ENCODE measurements around the gene NTM.

NTM gene

DNA sequence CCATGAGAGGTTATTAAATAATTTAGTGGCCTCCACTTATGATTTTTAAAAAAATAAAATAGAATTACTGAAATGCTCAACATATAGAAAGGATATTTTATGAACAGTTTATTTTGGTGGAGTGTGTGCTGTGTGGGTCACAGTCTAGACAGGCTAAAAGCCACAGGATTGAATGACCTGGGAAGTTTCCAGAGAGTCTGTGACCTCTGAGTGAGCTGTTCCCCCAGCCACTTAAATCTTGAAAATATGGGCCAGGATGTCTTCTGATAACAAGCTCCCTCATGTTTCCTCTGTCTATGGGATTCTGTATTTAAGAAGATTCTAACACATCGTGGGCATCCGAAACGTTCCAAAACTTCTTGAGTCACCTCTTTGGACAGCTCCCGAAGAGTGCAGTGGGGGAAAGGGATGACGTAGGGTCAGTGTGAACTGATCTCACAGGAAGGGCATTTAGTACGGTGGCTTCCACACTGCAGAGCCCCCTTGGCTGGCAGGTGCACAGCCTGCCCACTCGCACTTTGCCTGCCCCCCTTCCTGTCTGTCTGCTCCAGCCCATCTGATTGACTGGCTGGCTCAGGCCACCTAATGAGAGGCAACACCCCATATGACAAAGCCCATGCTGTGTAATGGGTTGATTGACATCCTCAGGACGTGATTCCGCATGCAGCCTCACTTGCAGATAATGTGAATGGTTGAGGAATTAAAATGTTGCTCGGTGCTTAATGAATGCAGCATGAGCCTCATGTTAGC is 97.4 kb downstream of the NTM start:
- H3K27me3 Mint-ChIP-seq (ENCODE audit: low read depth) = peaks cover 6% of the 10 kb centered on the region
- H3K9me3 Mint-ChIP-seq = no peaks in the 10 kb centered on the region
- DNase-seq (ENCODE audit: low spot score) = no peak
- H3K27ac Mint-ChIP-seq = no peak overlapping the region
- no peak overlapping the region for H3K4me3 Mint-ChIP-seq
- H3K4me1 Mint-ChIP-seq (ENCODE audit: low read depth) = no peaks in the 10 kb centered on the region
- no peaks in the 10 kb centered on the region for H3K36me3 Mint-ChIP-seq (ENCODE audit: low read depth)

DNA sequence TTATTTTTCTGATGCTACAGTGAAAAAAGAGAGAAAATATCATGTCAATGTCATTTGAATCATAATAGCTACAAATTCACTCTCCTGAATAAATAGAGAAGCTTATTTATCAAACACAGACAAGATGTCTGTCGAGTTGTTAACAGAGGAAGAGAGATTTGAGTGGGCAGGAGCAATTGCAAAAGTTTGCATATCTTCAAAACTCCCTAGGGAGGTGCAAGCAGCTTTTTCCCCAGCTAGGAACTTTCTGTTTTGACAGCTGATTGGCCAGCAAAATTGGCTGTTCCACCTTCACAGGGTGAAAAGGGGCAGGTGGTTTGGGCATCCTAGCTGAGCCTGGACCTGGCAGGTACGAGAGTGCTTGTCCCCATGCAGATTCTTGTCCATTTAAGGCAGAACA is 98.2 kb downstream of the NTM start:
- no peak overlapping the region for H3K4me3 Mint-ChIP-seq
- no peaks in the 10 kb centered on the region for H3K9me3 Mint-ChIP-seq
- H3K4me1 Mint-ChIP-seq (ENCODE audit: low read depth) = no peaks in the 10 kb centered on the region
- no peaks in the 10 kb centered on the region for H3K36me3 Mint-ChIP-seq (ENCODE audit: low read depth)
- H3K27ac Mint-ChIP-seq = no peak overlapping the region
- H3K27me3 Mint-ChIP-seq (ENCODE audit: low read depth) = peaks cover 5% of the 10 kb centered on the region
- no peak for DNase-seq (ENCODE audit: low spot score)

DNA sequence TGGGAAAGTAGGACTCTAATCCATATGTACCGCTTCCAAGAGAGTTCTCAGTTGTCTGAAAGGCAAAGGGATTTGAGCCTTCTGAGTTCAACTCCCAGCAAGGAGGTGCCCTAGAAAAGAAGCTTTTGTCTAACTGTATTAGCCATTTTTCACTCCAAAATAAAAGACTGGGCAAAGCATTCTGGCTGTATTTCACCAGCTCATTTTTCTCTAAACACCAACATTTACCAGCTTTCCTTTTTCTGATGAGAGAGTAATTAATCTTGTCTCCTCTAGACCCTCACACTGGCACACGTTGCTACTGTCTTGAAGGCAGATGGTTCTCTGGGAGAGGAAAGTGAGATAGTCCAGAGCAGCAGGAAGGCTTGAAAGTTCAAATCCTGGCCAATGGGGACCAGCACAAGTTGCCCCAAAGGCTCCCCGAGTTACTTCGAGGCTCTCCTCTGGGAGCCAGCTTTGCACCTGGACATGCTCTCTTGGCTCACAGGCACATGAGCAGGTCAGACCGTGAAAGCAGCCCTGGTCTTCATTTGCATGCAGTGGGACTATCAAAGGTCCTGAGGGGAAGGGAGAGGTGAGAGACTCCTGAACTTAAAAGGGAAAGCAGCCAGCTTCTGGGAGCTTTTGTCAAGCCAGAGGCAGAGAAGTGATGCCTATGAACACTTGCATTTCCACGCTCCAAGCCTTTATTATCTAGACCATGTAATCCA is 100.0 kb downstream of the NTM start:
- no peaks in the 10 kb centered on the region for H3K36me3 Mint-ChIP-seq (ENCODE audit: low read depth)
- H3K27me3 Mint-ChIP-seq (ENCODE audit: low read depth) = no peaks in the 10 kb centered on the region
- H3K9me3 Mint-ChIP-seq = no peaks in the 10 kb centered on the region
- no peak overlapping the region for H3K4me3 Mint-ChIP-seq
- H3K4me1 Mint-ChIP-seq (ENCODE audit: low read depth) = no peaks in the 10 kb centered on the region
- DNase-seq (ENCODE audit: low spot score) = no peak
- no peak overlapping the region for H3K27ac Mint-ChIP-seq

DNA sequence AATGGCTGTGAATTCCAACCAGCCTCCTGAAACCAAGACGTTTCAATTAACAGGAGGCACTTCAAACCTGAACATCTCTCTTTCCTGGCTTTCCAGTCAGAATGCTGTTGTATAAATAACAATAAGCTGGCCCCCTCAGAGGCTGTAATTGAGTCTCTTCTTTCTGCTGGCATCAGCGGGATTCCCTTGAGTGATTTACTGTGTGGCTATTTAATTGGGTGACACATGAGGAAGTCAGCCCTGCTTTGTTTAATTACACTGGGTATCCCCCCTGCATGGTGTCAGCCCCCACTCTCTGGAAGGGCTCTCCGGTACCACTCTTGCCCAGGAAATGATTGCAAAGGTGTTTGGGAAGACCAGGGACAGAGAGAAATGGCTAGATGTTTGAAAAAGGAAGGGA is 101.6 kb downstream of the NTM start:
- Mint-ChIP-seq H3K27me3 (ENCODE audit: low read depth) (no peaks in the 10 kb centered on the region), H3K9me3 (no peaks in the 10 kb centered on the region), H3K4me3 (no peak overlapping the region), H3K36me3 (ENCODE audit: low read depth) (no peaks in the 10 kb centered on the region), H3K4me1 (ENCODE audit: low read depth) (no peaks in the 10 kb centered on the region), H3K27ac (no peak overlapping the region)
- DNase-seq (ENCODE audit: low spot score) = no peak

DNA sequence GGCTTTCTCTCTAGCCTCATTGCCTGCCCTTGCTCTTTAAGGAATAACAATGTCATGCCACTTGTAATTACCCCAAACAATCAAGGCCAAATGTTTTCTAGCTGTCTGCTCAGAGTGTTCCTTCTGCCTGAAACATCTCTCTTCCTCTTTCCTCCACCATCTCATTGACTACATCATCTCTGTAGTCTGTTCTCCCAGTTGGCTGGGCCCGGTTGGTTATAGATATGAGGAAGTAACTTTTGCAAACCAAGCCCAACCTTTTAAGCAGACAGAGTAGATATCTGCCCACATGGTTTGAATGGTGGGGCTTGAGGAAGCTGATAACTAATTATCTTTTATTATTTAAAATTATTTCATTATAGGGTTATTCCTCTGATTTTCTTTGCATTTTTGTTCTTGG is 104.5 kb downstream of the NTM start:
- H3K36me3 Mint-ChIP-seq (ENCODE audit: low read depth) = no peaks in the 10 kb centered on the region
- no peak overlapping the region for H3K27ac Mint-ChIP-seq

DNA sequence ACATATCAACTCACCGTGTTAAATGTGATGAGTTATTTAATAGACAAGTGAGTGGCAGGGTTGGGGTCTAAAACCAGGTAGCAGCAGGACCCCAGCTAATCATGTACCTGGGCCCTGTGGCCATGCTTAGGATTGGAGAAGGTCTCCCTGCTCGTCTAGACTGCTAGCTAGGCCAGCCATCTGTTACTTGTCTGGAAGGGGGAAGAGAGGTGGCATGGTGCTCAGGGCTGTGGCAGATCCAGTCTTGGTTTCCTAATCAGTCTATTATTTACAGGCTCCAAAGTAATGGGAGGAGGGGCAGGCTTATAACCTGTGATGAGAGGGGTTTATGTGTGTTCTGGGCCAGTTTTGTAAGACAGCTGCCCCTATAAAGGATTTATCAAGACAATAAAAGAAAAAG is 105.9 kb downstream of the NTM start:
- H3K27ac Mint-ChIP-seq = no peak overlapping the region
- H3K27me3 Mint-ChIP-seq (ENCODE audit: low read depth) = no peaks in the 10 kb centered on the region
- no peaks in the 10 kb centered on the region for H3K4me1 Mint-ChIP-seq (ENCODE audit: low read depth)
- H3K9me3 Mint-ChIP-seq = no peaks in the 10 kb centered on the region
- no peak overlapping the region for H3K4me3 Mint-ChIP-seq
- no peak for DNase-seq (ENCODE audit: low spot score)
- H3K36me3 Mint-ChIP-seq (ENCODE audit: low read depth) = no peaks in the 10 kb centered on the region

More for the DNA sequence above, 104.5 kb downstream of the NTM start:
- no peaks in the 10 kb centered on the region for H3K27me3 Mint-ChIP-seq (ENCODE audit: low read depth)
- DNase-seq (ENCODE audit: low spot score) = no peak
- no peaks in the 10 kb centered on the region for H3K4me1 Mint-ChIP-seq (ENCODE audit: low read depth)
- no peak overlapping the region for H3K4me3 Mint-ChIP-seq
- no peaks in the 10 kb centered on the region for H3K9me3 Mint-ChIP-seq

DNA sequence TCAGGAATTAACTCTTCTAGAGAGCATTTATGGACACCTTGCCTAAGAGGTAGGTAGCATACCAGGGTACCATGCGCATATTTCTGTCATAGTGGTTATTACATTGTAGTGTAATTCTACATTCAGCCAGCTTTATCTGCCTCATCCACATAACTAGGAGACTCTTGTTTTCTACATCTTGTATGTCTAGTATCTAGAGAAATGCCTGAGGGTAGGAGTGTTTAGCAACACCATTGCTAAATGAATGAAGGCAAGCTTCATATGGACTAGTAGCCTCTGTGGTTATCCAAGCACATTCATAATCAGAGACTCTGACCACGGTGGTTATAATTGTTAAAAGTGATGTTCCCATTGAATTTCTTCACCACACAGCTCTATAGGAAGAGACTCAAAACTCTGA is 107.9 kb downstream of the NTM start:
- no peaks in the 10 kb centered on the region for H3K4me1 Mint-ChIP-seq (ENCODE audit: low read depth)
- no peak overlapping the region for H3K27ac Mint-ChIP-seq
- H3K36me3 Mint-ChIP-seq (ENCODE audit: low read depth) = no peaks in the 10 kb centered on the region
- no peak for DNase-seq (ENCODE audit: low spot score)
- no peaks in the 10 kb centered on the region for H3K9me3 Mint-ChIP-seq
- H3K4me3 Mint-ChIP-seq = no peak overlapping the region
- no peaks in the 10 kb centered on the region for H3K27me3 Mint-ChIP-seq (ENCODE audit: low read depth)

DNA sequence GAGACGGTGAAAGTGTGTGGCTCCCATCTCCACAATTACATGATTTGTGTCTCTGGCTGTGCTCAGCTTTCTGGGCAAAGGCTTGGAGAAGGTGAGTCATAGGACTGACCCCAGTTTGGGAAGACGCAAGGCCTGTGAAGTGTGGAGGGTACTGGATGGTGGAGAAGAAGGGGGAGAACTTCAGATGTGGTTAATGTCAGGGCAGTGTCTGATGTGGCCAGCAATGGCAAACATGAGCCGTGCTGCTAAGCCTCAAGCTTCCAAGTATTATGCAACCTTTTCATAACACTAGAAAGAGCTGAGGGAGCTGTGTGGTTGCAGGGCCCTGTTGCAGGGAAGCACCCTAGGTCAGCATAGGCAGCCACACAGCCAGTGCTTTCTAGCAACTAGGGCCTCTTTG is 110.9 kb downstream of the NTM start:
- Mint-ChIP-seq H3K4me1 (ENCODE audit: low read depth) (no peaks in the 10 kb centered on the region), H3K4me3 (no peak overlapping the region), H3K36me3 (ENCODE audit: low read depth) (no peaks in the 10 kb centered on the region), H3K27ac (no peak overlapping the region), H3K9me3 (no peaks in the 10 kb centered on the region), H3K27me3 (ENCODE audit: low read depth) (no peaks in the 10 kb centered on the region)
- no peak for DNase-seq (ENCODE audit: low spot score)

DNA sequence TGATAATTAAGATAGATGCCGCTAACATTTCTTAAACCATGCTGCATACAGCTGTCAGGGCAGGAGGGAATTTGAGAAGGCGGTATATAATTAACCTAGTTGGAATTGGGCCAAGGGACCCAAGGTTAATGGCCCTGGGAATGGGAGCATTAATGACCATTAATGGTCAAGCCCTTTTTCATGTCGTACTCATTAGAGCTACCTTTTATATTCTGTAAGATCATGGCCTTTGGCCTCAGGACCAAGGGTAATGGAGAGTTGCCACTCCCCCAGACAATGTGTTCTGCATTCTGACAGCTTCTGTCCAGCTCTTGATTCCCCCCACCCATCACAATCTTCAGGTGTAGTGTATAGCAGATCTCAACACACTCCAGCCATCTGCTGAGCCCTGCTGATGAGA is 111.6 kb downstream of the NTM start:
- Mint-ChIP-seq H3K4me3 (no peak overlapping the region), H3K4me1 (ENCODE audit: low read depth) (no peaks in the 10 kb centered on the region), H3K27me3 (ENCODE audit: low read depth) (no peaks in the 10 kb centered on the region), H3K9me3 (no peaks in the 10 kb centered on the region), H3K36me3 (ENCODE audit: low read depth) (no peaks in the 10 kb centered on the region), H3K27ac (no peak overlapping the region)
- DNase-seq (ENCODE audit: low spot score) = no peak

DNA sequence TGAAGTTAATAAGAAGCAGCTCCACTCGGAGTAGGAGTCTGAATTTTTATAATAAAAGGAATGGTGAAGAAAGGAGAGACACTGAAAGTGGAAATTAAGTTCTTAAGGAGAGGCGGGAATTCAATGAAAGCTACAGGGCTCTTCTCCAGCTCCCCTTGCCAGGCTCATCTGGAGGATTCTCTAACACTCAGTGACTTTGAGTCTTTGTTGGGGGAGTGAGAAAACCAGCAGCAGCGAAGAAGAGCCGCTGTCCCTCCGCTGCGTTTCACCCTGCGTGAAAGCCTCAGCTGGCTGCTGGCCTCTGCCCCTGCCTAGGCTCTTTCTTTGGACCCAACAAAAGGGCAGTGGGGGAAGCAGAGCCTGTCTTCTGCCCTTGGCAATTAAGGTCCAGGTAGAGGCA is 113.0 kb downstream of the NTM start:
- Mint-ChIP-seq H3K9me3 (no peaks in the 10 kb centered on the region), H3K36me3 (ENCODE audit: low read depth) (no peaks in the 10 kb centered on the region), H3K27me3 (ENCODE audit: low read depth) (no peaks in the 10 kb centered on the region), H3K4me1 (ENCODE audit: low read depth) (no peaks in the 10 kb centered on the region), H3K27ac (no peak overlapping the region), H3K4me3 (no peak overlapping the region)
- no peak for DNase-seq (ENCODE audit: low spot score)

DNA sequence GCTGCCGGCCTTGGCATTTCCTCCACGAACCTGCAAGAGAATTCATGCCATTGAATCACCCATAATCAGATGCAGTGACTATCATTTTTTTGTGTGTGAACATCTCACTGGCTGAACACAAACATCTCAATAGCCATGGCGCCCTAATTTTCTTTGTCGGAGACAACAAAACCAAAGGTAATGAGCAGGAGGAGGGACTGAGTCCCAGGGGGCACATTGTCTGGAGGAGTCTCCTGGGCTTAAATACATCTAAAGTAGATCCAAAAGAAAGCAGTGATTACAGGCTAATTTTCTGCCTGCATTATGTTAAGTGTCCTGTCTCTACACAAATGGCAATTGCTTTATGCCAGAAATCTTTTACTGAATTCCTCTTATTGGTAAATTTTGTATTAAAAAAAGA is 113.5 kb downstream of the NTM start:
- no peak for DNase-seq (ENCODE audit: low spot score)
- H3K27me3 Mint-ChIP-seq (ENCODE audit: low read depth) = no peaks in the 10 kb centered on the region
- no peak overlapping the region for H3K27ac Mint-ChIP-seq
- no peak overlapping the region for H3K4me3 Mint-ChIP-seq
- H3K9me3 Mint-ChIP-seq = no peaks in the 10 kb centered on the region
- no peaks in the 10 kb centered on the region for H3K36me3 Mint-ChIP-seq (ENCODE audit: low read depth)
- no peaks in the 10 kb centered on the region for H3K4me1 Mint-ChIP-seq (ENCODE audit: low read depth)

DNA sequence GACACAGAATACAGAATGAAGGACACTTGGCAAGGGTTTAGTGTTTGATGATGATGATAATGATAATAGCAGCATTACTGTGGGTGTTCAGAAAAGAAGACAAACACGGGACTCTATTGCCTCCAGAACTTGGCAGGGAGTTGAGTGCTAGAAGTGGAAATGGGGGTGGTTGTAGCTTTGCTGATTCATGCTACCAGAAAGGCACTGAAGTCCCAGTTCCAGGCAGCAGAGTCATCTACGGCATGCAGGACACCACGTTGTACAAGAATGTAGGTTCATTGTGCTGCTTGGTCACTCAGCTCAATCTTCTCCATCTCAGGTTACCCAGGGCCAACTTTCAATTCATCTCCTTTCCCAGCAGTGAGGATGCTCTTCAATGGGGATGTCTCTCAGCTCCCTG is 115.7 kb downstream of the NTM start:
- Mint-ChIP-seq H3K9me3 (no peaks in the 10 kb centered on the region), H3K27ac (no peak overlapping the region), H3K4me3 (no peak overlapping the region), H3K36me3 (ENCODE audit: low read depth) (no peaks in the 10 kb centered on the region), H3K4me1 (ENCODE audit: low read depth) (no peaks in the 10 kb centered on the region), H3K27me3 (ENCODE audit: low read depth) (no peaks in the 10 kb centered on the region)
- no peak for DNase-seq (ENCODE audit: low spot score)

DNA sequence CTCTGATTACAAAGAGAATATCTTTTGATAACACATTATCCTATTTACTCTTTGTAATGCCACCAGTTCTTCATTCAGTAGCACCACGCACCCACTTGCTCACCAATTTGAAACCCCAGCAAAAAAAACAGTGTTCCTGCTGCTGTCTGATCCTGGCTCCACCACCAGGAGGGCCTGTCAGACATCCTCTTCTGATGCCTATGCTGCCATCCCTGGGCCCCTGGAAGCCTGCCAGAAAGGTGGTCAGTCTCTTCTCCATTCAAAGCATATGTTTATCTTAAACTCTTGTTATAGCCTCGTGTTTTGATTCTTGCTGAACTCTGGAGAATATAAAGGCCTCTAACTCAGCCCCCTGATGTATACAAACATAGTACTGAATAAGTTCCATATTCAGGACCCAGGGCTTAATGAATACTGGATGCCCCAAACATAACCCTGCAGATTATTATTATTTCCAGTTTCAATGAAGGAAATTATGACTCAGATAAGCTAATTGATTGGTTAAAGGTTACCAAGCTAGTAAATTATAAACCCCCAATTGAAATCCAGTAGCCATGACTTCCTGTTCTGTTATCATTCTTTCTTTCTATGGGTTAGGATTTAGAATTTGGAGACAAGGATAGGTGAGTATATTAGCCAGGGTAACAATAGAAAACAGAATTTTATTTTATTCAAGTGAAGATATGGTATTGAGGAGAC is 116.7 kb downstream of the NTM start:
- no peak for DNase-seq (ENCODE audit: low spot score)
- H3K27me3 Mint-ChIP-seq (ENCODE audit: low read depth) = no peaks in the 10 kb centered on the region
- H3K27ac Mint-ChIP-seq = no peak overlapping the region
- no peak overlapping the region for H3K4me3 Mint-ChIP-seq
- no peaks in the 10 kb centered on the region for H3K36me3 Mint-ChIP-seq (ENCODE audit: low read depth)
- no peaks in the 10 kb centered on the region for H3K4me1 Mint-ChIP-seq (ENCODE audit: low read depth)
- no peaks in the 10 kb centered on the region for H3K9me3 Mint-ChIP-seq

DNA sequence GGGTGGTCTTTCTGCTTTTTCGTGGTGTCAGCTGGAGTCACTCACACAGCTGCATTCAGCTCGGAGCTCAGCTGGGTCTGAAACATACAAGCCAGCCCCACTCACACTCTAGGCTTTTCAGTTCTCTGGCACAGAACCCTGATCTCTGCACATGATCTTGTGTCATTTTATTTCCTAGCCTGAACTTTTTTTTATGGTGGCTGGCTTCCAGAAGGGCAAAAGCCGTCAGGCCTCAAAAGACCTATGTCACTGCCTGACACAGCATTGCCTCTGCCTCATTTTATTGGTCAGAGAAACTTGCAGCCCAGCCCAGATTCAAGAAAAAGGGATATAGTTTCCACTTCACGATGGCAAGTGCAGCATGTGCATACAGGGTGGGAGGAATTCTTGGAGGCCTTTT is 117.8 kb downstream of the NTM start:
- H3K4me3 Mint-ChIP-seq = no peak overlapping the region

More for the DNA sequence above, 117.8 kb downstream of the NTM start:
- no peaks in the 10 kb centered on the region for H3K27me3 Mint-ChIP-seq (ENCODE audit: low read depth)
- H3K9me3 Mint-ChIP-seq = no peaks in the 10 kb centered on the region
- no peak overlapping the region for H3K27ac Mint-ChIP-seq
- DNase-seq (ENCODE audit: low spot score) = no peak
- H3K4me1 Mint-ChIP-seq (ENCODE audit: low read depth) = no peaks in the 10 kb centered on the region
- H3K36me3 Mint-ChIP-seq (ENCODE audit: low read depth) = no peaks in the 10 kb centered on the region

Data from T-helper 2 cell treated with Interferon-gamma antibody and Interleukin-4, amounts not matched to agents 5 μg/mL and 100 μg/mL, for 36 hours (primary cell).